ENCODE results near the gene EAF1.

The EAF1 gene

GRCh38 chr3:15470849-15471248, 43.5 kb downstream of the EAF1 start:
- DNase-seq (ENCODE audit: extremely low spot score), result no peak
- ChIA-PET CTCF (no interaction called here), POLR2A (no interaction called here)
- no peak for TF ChIP-seq LEF1 (IDR thresholded peaks at IDR 0.05; ENCODE audit: borderline replicate concordance)
- TF ChIP-seq HDGF (IDR thresholded peaks at IDR 0.05; ENCODE audit: borderline replicate concordance), result no peak
- no peak for TF ChIP-seq FOXK2 (IDR thresholded peaks at IDR 0.05)
- no peak for TF ChIP-seq TARDBP (IDR thresholded peaks at IDR 0.05)
- TF ChIP-seq PKNOX1 (IDR thresholded peaks at IDR 0.05), result no peak
- no peak for TF ChIP-seq NFRKB (IDR thresholded peaks at IDR 0.05)
- TF ChIP-seq FOXA1 (IDR thresholded peaks at IDR 0.05), result no peak
- TF ChIP-seq CTBP1 (IDR thresholded peaks at IDR 0.05; ENCODE audit: borderline replicate concordance), result no peak
- TF ChIP-seq L3MBTL2 (conservative IDR thresholded peaks at IDR 0.05), result no peak
- no peak for TF ChIP-seq SUZ12 (IDR thresholded peaks at IDR 0.05)
- no peak for TF ChIP-seq BHLHE40 (IDR thresholded peaks at IDR 0.05; ENCODE audit: borderline replicate concordance)

- DNase-seq (ENCODE audit: extremely low spot score), result no peak
- ChIA-PET CTCF (no interaction called here), POLR2A (no interaction called here)
- TF ChIP-seq ELF4 (IDR thresholded peaks at IDR 0.05), result no peak
Measured at GRCh38 chr3:15471861-15472260, 44.5 kb downstream of the EAF1 start.

GRCh38 chr3:15475161-15475560, 47.8 kb downstream of the EAF1 start:
- POLR2A ChIA-PET, result no interaction called here
- TF ChIP-seq BHLHE40 (IDR thresholded peaks at IDR 0.05; ENCODE audit: borderline replicate concordance) (no peak), NFRKB (IDR thresholded peaks at IDR 0.05) (no peak), HDGF (IDR thresholded peaks at IDR 0.05; ENCODE audit: borderline replicate concordance) (no peak), SP1 (IDR thresholded peaks at IDR 0.05) (no peak), ARNT (IDR thresholded peaks at IDR 0.05) (no peak), LEF1 (IDR thresholded peaks at IDR 0.05; ENCODE audit: borderline replicate concordance) (no peak), PKNOX1 (IDR thresholded peaks at IDR 0.05) (no peak), FOXK2 (IDR thresholded peaks at IDR 0.05) (no peak), SUZ12 (IDR thresholded peaks at IDR 0.05) (no peak), TARDBP (IDR thresholded peaks at IDR 0.05) (no peak), CTBP1 (IDR thresholded peaks at IDR 0.05; ENCODE audit: borderline replicate concordance) (no peak), FOXA1 (IDR thresholded peaks at IDR 0.05) (no peak)
- no peak for DNase-seq (ENCODE audit: extremely low spot score)
- CTCF ChIA-PET, result no interaction called here

- CTCF ChIA-PET, result no interaction called here
- POLR2A ChIA-PET, result no interaction called here
- no peak for DNase-seq (ENCODE audit: extremely low spot score)
- TF ChIP-seq SP1 (IDR thresholded peaks at IDR 0.05) (no peak), HDGF (IDR thresholded peaks at IDR 0.05; ENCODE audit: borderline replicate concordance) (no peak), L3MBTL2 (conservative IDR thresholded peaks at IDR 0.05) (no peak), TARDBP (IDR thresholded peaks at IDR 0.05) (no peak), NFRKB (IDR thresholded peaks at IDR 0.05) (no peak), LEF1 (IDR thresholded peaks at IDR 0.05; ENCODE audit: borderline replicate concordance) (no peak), CTBP1 (IDR thresholded peaks at IDR 0.05; ENCODE audit: borderline replicate concordance) (no peak), ELF4 (IDR thresholded peaks at IDR 0.05) (no peak), PKNOX1 (IDR thresholded peaks at IDR 0.05) (no peak), SUZ12 (IDR thresholded peaks at IDR 0.05) (no peak), BHLHE40 (IDR thresholded peaks at IDR 0.05; ENCODE audit: borderline replicate concordance) (no peak), FOXM1 (IDR thresholded peaks at IDR 0.05; ENCODE audit: borderline replicate concordance) (no peak), FOXA1 (IDR thresholded peaks at IDR 0.05) (no peak), ARNT (IDR thresholded peaks at IDR 0.05) (no peak), ZNF384 (IDR thresholded peaks at IDR 0.05) (no peak), FOXK2 (IDR thresholded peaks at IDR 0.05) (no peak)
Measured at GRCh38 chr3:15476378-15476777, 49.0 kb downstream of the EAF1 start.

GRCh38 chr3:15477951-15478639, 50.7 kb downstream of the EAF1 start:
- no peak for DNase-seq (ENCODE audit: extremely low spot score)
- ChIA-PET POLR2A (no interaction called here), CTCF (no interaction called here)
- TF ChIP-seq FOXM1 (IDR thresholded peaks at IDR 0.05; ENCODE audit: borderline replicate concordance) (no peak), FOXA1 (IDR thresholded peaks at IDR 0.05) (no peak)

GRCh38 chr3:15478640-15478979, 51.2 kb downstream of the EAF1 start:
- TF ChIP-seq SUZ12 (IDR thresholded peaks at IDR 0.05) (no peak), FOXM1 (IDR thresholded peaks at IDR 0.05; ENCODE audit: borderline replicate concordance) (no peak), FOXK2 (IDR thresholded peaks at IDR 0.05) (no peak), ARNT (IDR thresholded peaks at IDR 0.05) (no peak), CTBP1 (IDR thresholded peaks at IDR 0.05; ENCODE audit: borderline replicate concordance) (no peak), L3MBTL2 (conservative IDR thresholded peaks at IDR 0.05) (no peak), TARDBP (IDR thresholded peaks at IDR 0.05) (no peak), ZNF384 (IDR thresholded peaks at IDR 0.05) (no peak), NFRKB (IDR thresholded peaks at IDR 0.05) (no peak), BHLHE40 (IDR thresholded peaks at IDR 0.05; ENCODE audit: borderline replicate concordance) (no peak), LEF1 (IDR thresholded peaks at IDR 0.05; ENCODE audit: borderline replicate concordance) (no peak), FOXA1 (IDR thresholded peaks at IDR 0.05) (no peak), SP1 (IDR thresholded peaks at IDR 0.05) (no peak), HDGF (IDR thresholded peaks at IDR 0.05; ENCODE audit: borderline replicate concordance) (no peak), PKNOX1 (IDR thresholded peaks at IDR 0.05) (no peak), ELF4 (IDR thresholded peaks at IDR 0.05) (no peak)
- POLR2A ChIA-PET, result no interaction called here

More at GRCh38 chr3:15478640-15478979, 51.2 kb downstream of the EAF1 start:
- CTCF ChIA-PET, result no interaction called here
- no peak for DNase-seq (ENCODE audit: extremely low spot score)

All from HEK293T (cell line).